Activated T-cell treated with anti-CD3 and anti-CD28 coated beads, Interleukin-2, amount 50 U/mL, for 1 hour (primary cell): ENCODE measurements around the gene OR10A6.

Experiments used
- DNase-seq: peaks from one replicate; pipeline ENCODE4 v3.0.0-alpha.2; 2020

OR10A6 gene

DNA sequence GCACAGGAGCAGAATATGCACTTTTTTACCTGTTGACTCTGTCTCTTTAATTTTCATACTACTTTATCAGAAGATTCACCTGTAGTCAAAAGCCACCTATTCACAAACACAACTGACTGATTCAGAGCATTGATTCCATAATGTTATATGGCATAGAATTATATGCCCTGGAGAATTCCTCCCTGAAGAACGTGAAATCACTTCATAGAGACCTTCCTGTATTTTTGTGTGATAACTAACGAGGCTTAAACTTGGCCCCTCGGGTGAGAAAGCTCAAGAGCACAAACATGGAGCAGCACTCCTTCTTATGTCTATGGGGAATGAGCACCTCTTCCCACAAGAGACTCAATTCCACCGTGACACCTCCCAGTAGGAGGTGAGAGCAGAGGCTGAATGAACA lies at the start of gene OR10A6:
TSS of gene OR10A6 (minus strand) at position 101 of the 400 bp plus-strand sequence. CDS start 2,606 bp downstream, outside the sequence.
- DNase-seq: no peak

GRCh38 chr11:7977232-7977917 lies 46.3 kb upstream of the OR10A6 start:
- DNase-seq: no peak

- no peak for DNase-seq
Observed at GRCh38 chr11:7974668-7975067, 43.6 kb upstream of the OR10A6 start.

- no peak for DNase-seq
Observed at GRCh38 chr11:7973011-7973410, 41.9 kb upstream of the OR10A6 start.

DNA sequence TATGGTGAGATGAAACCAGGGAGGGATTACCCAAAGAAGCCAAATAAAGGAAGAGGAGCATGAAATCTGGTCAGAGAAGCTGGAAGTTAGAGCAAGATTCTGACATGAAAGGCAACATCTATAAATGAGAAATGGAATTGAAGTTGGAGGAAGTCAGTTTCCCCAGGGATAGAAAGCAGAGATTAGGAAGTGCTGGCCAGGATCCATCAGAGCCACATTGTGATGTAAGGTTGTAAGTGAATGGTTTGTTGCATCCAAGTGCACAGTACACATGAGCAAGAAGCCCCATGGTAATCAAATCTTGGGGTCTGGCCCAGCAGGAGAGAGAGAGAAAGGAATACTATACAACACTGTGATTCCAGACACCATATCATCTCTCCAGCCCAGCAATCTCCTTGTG lies 40.8 kb upstream of the OR10A6 start:
- no peak for DNase-seq

- no peak for DNase-seq
Observed at GRCh38 chr11:7969756-7970646, 38.9 kb upstream of the OR10A6 start.

GRCh38 chr11:7968686-7969085 lies 37.6 kb upstream of the OR10A6 start:
- no peak for DNase-seq

GRCh38 chr11:7967826-7968225 lies 36.8 kb upstream of the OR10A6 start:
- DNase-seq: no peak

DNA sequence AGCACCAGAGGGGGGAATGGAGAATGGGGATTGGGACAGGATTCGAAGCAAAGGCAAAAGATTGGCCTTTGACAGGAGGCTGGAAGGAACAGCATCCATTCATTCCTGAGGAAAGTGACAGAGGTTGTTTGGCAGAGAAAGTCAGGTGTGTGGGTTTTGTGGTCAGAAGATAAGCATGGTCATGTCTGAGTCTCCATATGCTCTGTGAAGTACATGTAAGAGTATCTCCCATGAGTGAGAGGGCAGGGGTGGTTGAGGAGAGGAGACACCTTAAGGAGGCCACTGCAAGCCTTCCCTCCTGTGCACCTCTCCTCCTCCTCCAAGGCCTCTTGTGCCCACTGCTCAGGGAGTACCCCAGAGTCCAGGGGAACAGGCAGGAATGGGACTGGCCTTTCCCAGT lies 36.0 kb upstream of the OR10A6 start:
- DNase-seq: no peak

DNA sequence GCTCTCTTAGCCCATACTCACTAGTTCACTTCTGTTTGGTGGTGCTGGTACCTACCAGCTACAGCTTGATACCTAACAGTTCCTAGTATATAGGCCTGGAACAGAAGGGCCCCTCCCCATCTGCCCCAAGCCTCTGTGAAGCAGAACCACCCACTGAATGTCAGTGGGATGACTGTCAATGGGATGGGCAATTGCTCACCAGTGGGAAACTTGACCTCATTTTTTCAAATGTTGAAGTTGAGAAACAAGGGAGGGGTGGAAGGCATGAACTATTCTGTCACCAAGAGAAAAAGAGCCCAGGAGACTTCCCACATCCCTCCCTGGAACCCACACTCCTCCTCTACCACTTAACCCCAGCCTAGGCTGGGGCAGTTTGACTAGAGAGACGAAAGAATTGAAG lies 34.3 kb upstream of the OR10A6 start, which contains the start of gene NLRP10:
TSS of gene NLRP10 (minus strand) at position 62 of the 400 bp plus-strand sequence. CDS start 1,952 bp downstream, outside the sequence.
- no peak for DNase-seq

GRCh38 chr11:7964873-7965272 lies 33.8 kb upstream of the OR10A6 start:
- no peak for DNase-seq

GRCh38 chr11:7964261-7964660 lies 33.2 kb upstream of the OR10A6 start:
- no peak for DNase-seq

DNA sequence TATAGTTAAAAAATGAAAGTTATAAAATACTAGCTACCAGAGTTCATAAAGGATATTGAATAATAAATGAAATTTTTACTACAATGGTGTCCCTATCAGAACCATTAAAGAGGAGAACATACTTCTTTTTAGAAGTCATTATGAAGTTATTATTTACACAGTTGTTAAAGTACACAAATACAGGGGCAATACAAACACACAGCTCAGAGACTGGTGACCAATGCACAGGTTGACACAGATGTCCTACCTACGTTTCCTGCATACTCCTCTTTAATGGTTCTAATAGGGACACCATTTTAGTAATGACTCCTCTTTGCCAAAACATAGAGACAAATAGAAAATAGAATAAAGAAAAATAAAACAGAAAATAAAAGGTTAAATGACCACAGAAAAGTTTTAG lies 24.1 kb upstream of the OR10A6 start:
- DNase-seq: no peak

GRCh38 chr11:7949934-7950333 lies 18.9 kb upstream of the OR10A6 start:
- DNase-seq: no peak

DNA sequence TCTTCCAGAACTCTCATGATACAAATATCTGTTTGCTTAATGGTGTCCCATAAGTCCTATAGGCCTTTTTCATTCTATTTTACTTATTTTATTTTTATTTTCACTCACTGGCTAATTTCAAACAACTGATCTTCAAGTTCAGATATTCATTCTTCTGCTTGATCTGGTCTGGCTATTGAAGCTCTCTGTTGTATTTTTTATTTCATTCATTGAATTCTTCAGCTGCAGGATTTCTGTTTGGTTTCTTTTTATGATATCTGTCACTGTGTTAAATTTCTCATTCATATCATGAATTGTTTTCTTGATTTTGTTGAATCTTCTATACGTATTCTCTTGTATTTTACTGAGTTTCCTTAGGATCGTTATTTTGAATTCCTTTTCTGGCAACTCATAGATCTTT lies 13.1 kb upstream of the OR10A6 start:
- no peak for DNase-seq

GRCh38 chr11:7941608-7942007 lies 10.5 kb upstream of the OR10A6 start, which contains the start of gene OR10A3:
Gene OR10A3 (minus strand): TSS chr11:7941708. CDS start chr11:7939520, 2,188 bp downstream.
- DNase-seq: no peak

DNA sequence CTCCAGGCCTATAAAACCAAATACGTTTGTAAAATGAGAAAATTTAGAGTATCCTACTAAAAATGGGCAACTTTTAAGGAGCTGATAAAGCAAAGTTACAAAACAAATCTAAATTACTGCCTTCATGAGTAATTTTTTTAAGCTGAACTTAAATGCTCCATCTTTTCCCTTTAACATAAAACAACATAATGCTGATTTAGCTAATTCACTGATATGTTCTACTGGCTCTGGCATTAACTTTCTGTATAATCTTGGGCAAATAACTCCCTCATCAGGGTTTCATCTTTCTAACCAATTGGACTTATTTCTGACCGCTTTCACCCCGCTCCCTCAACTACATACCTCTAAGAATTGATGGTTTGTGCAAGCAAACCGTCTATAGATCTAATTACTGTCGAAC lies 10.1 kb upstream of the OR10A6 start:
- DNase-seq: no peak

GRCh38 chr11:7936615-7937014 lies 5.5 kb upstream of the OR10A6 start:
- DNase-seq: no peak

DNA sequence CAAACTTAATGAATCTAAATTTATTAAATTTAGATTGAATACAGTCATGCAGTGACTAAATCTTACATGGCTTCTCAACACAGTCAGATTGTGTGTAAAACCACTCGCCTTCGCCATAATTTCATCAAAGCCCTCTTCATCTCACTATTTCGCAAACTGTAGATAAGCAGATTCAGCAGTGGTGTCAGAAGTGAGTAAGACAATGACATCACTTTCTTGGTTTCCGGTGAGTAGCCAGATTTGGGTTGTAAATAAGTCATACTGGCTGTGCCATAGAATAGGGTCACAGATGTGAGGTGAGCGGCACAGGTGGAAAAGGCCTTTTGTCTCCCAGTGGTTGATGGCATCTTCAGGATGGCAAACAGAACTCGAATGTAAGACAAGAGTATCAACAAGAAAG lies 3.4 kb downstream of the OR10A6 start:
- DNase-seq: no peak

- DNase-seq: no peak
Observed at GRCh38 chr11:7924536-7924935, 6.5 kb downstream of the OR10A6 start.

GRCh38 chr11:7918141-7918540 lies 12.9 kb downstream of the OR10A6 start:
- no peak for DNase-seq

- DNase-seq: no peak
Observed at GRCh38 chr11:7911011-7911410, 20.1 kb downstream of the OR10A6 start.

GRCh38 chr11:7910286-7910788 lies 20.7 kb downstream of the OR10A6 start:
- DNase-seq: no peak
